ENCODE results near the gene PDCD2. TPM values are rescaled to one million over a fixed set of nuclear protein-coding genes. Genes with fewer than 3 reads are reported as not detected.

Gene PDCD2
- 65.0 and 85.4 TPM in 2 replicates for total RNA-seq

DNA sequence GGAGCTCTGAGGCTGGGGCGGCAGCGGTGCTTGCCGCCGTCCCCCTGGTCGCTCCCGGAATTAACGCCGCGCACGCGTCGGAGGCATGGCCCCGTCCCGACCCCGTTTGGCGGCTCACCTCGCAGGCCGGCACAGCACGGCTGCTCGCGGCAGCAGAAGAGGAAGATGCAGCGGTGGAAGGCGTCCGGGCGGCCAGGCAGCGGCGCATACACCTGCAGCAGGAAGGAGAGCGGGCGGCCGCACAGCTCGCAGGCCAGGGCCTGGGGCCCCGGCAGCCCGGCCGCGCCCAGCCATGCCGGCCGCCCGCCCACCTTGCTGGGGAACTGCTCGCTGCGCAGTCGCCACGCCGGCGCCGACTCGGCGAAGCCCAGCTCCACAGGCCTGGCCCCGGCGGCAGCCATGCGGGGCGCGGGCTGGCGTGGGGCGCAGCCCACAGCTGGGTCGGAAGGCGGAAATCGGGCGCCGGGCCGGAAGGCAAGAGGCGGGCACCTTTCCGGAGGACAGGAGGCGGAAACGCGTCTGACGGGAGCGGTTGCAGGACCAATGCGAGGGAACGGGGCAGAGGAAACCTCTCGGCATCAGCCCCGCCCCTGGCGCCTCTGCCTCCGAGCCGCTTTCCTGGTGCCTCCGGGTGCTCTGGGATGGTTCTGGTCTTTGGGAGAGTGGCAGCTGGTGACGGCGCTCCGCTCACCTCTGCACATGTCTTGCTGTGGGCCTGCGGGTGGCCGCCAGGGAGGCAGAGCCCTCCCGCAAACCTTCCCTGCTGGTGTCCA is at the start of gene PDCD2:
TSS of gene PDCD2 (minus strand) at position 457 of the 773 bp plus-strand sequence. CDS start at position 401, 56 bp downstream.

GRCh38 chr6:170554013-170554795 is 30.2 kb downstream of the PDCD2 start, which contains the start of gene TBP:
Gene TBP, plus strand, starts transcription at chr6:170554369. Its CDS starts 2,661 bp downstream, at chr6:170557030.

GRCh38 chr6:170552765-170553533 is 31.5 kb downstream of the PDCD2 start, which contains the start of gene PSMB1:
Gene PSMB1, minus strand, starts transcription at chr6:170553307. Its CDS starts 65 bp downstream, at chr6:170553242.

Other genes with a start within 250 kb of the PDCD2 start
- gene PSMB1, start 31.3 kb downstream of the PDCD2 start, total RNA-seq: 286 and 362 TPM in 2 replicates
- gene TBP, start 30.3 kb downstream of the PDCD2 start, total RNA-seq: 9.6 and 12.9 TPM in 2 replicates